ENCODE results near the gene RBAK. TPM values are rescaled to one million over a fixed set of nuclear protein-coding genes. Genes with fewer than 3 reads are reported as not detected.
"Not testable (repeated sequence)": the region's sequence is repeated elsewhere in the genome, so short reads cannot be mapped to it uniquely, and the experiment has no call there.

The RBAK gene
- total RNA-seq, 1 donor from 2014 or later = 16.4 TPM

DNA sequence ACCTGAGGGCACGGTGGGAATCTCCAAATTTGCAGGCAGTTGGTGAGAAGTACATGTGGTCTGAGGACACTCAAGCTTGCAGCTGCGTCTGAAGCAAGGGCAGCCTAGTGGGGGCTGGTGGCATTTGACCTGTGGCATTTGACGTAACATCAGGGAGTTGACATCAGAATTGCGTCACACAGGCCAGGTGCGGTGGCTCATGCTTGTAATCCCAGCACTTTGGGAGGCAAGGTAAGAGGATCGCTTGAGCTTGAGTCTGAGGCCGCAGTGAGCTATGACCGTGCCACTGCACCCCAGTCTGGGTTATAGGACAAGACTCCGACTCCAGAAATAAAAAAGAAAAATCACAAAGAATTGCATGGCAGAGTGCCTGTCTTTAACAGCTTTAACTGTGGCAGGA, 25.6 kb upstream of the RBAK start:
- no peaks in the 10 kb centered on the region for H3K27me3 Mint-ChIP-seq (ENCODE audit: unreplicated experiment)
- no peak for DNase-seq (ENCODE audit: low spot score)
- H3K9me3 Mint-ChIP-seq (ENCODE audit: unreplicated experiment) = peaks cover 4% of the 10 kb centered on the region
- peak overlapping the region; percentile 67 for H3K4me3 Mint-ChIP-seq (ENCODE audit: unreplicated experiment)
- H3K36me3 Mint-ChIP-seq (ENCODE audit: low read depth, unreplicated experiment) = peaks cover 34% of the 10 kb centered on the region
- H3K27ac Mint-ChIP-seq (ENCODE audit: unreplicated experiment) = no peak overlapping the region
- TF ChIP-seq CTCF (IDR thresholded peaks at IDR 0.05; ENCODE audit: unreplicated experiment) = no peak
- peaks cover 6% of the 10 kb centered on the region for H3K4me1 Mint-ChIP-seq (ENCODE audit: unreplicated experiment)

GRCh38 chr7:5020976-5021550, 24.6 kb upstream of the RBAK start:
- not testable (repeated sequence) for DNase-seq (ENCODE audit: low spot score); H3K4me3 Mint-ChIP-seq (ENCODE audit: unreplicated experiment); H3K27me3 Mint-ChIP-seq (ENCODE audit: unreplicated experiment); H3K27ac Mint-ChIP-seq (ENCODE audit: unreplicated experiment); H3K9me3 Mint-ChIP-seq (ENCODE audit: unreplicated experiment); H3K4me1 Mint-ChIP-seq (ENCODE audit: unreplicated experiment)
- H3K36me3 Mint-ChIP-seq (ENCODE audit: low read depth, unreplicated experiment) = peaks cover 34% of the 10 kb centered on the region

- H3K27ac Mint-ChIP-seq (ENCODE audit: unreplicated experiment); H3K4me1 Mint-ChIP-seq (ENCODE audit: unreplicated experiment); H3K4me3 Mint-ChIP-seq (ENCODE audit: unreplicated experiment); H3K9me3 Mint-ChIP-seq (ENCODE audit: unreplicated experiment); H3K27me3 Mint-ChIP-seq (ENCODE audit: unreplicated experiment); DNase-seq (ENCODE audit: low spot score): not testable (repeated sequence)
- H3K36me3 Mint-ChIP-seq (ENCODE audit: low read depth, unreplicated experiment) = peaks cover 40% of the 10 kb centered on the region
Observed at GRCh38 chr7:5023626-5024025, 22.0 kb upstream of the RBAK start.

- not testable (repeated sequence) for H3K9me3 Mint-ChIP-seq (ENCODE audit: unreplicated experiment); DNase-seq (ENCODE audit: low spot score)
- H3K4me3 Mint-ChIP-seq (ENCODE audit: unreplicated experiment) = peak overlapping the region; percentile 60
Observed at GRCh38 chr7:5027796-5028410, 17.8 kb upstream of the RBAK start.

DNA sequence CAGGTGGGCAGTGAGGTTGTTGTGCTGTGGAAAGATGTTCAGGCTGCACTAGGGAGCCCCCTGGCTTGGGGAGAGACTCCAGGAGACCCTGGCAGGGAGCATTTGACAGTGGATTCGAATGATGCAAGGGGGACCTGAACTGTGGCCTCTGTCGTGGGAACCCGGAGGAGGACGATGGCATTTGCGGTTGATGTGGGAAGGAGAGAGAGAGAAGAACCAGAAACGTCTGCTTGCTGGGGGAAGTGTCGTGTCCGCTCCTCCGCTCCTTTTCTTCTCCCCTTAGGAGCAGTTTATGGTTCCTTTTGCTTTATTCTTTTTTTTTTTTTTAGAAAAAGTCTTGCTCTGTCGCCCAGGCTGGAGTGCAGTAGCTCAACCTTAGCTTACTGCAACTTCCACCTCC, 12.5 kb upstream of the RBAK start:
- H3K9me3 Mint-ChIP-seq (ENCODE audit: unreplicated experiment); DNase-seq (ENCODE audit: low spot score); H3K27me3 Mint-ChIP-seq (ENCODE audit: unreplicated experiment); H3K4me3 Mint-ChIP-seq (ENCODE audit: unreplicated experiment); H3K27ac Mint-ChIP-seq (ENCODE audit: unreplicated experiment); H3K4me1 Mint-ChIP-seq (ENCODE audit: unreplicated experiment): not testable (repeated sequence)
- peaks cover 10% of the 10 kb centered on the region for H3K36me3 Mint-ChIP-seq (ENCODE audit: low read depth, unreplicated experiment)

More at GRCh38 chr7:5027796-5028410, 17.8 kb upstream of the RBAK start:
- H3K27me3 Mint-ChIP-seq (ENCODE audit: unreplicated experiment); H3K4me1 Mint-ChIP-seq (ENCODE audit: unreplicated experiment); H3K27ac Mint-ChIP-seq (ENCODE audit: unreplicated experiment): not testable (repeated sequence)
- peaks cover 19% of the 10 kb centered on the region for H3K36me3 Mint-ChIP-seq (ENCODE audit: low read depth, unreplicated experiment)

DNA sequence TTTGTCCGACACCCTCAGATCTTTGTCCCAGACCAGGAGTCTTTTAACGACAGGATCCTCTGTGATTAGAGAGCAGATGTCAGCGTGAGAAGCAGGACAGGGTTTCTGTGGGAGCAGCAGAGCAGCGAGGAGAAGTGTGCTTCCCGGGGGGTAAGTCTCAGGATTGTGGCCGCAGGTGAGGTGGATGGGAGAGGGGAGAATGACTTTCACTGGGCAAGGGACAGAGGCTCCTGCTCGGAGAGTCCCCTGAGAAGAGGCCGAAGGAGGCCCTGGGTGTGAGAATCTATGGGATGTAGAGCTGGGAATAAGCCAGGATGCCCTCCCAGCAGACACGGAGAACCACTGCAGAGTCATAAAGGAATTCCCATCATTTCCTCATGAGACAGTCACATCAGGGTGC, 10.4 kb upstream of the RBAK start:
- Mint-ChIP-seq H3K36me3 (ENCODE audit: low read depth, unreplicated experiment) (peaks cover 10% of the 10 kb centered on the region), H3K27ac (ENCODE audit: unreplicated experiment) (no peak overlapping the region), H3K4me1 (ENCODE audit: unreplicated experiment) (no peaks in the 10 kb centered on the region), H3K27me3 (ENCODE audit: unreplicated experiment) (peaks cover 6% of the 10 kb centered on the region), H3K9me3 (ENCODE audit: unreplicated experiment) (no peaks in the 10 kb centered on the region), H3K4me3 (ENCODE audit: unreplicated experiment) (no peak overlapping the region)
- no peak for TF ChIP-seq CTCF (IDR thresholded peaks at IDR 0.05; ENCODE audit: unreplicated experiment)
- no peak for DNase-seq (ENCODE audit: low spot score)

DNA sequence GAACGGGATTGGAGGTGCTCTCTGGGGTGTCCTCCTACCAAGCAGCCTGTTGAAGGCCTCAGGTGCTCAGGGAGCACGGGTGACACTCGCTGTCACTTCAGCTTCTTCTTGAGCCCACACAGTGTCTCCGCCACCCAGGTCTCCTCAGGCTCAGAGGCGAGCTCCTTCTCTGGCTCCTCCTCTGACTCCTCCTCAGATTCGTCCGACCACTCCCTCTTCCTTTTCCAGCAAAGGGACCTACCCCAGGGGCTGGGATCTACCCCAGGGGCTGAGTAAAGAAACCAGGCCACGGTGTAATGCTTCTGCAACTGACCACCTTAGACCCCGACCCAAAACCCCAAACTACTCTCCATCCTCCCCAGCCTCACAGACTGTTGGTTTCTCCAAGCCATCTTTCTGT, 9.2 kb upstream of the RBAK start:
- TF ChIP-seq CTCF (IDR thresholded peaks at IDR 0.05; ENCODE audit: unreplicated experiment) = no peak
- no peak for DNase-seq (ENCODE audit: low spot score)
- Mint-ChIP-seq H3K27me3 (ENCODE audit: unreplicated experiment) (peaks cover 6% of the 10 kb centered on the region), H3K9me3 (ENCODE audit: unreplicated experiment) (no peaks in the 10 kb centered on the region), H3K4me1 (ENCODE audit: unreplicated experiment) (no peaks in the 10 kb centered on the region), H3K27ac (ENCODE audit: unreplicated experiment) (no peak overlapping the region), H3K36me3 (ENCODE audit: low read depth, unreplicated experiment) (peaks cover 10% of the 10 kb centered on the region), H3K4me3 (ENCODE audit: unreplicated experiment) (no peak overlapping the region)

Data from endothelial cell (in vitro differentiated cells).